Stimulated activated CD4-positive, alpha-beta T cell treated with anti-CD3 and anti-CD28 coated beads, Interleukin-15, amount 100 ng/mL, for 1 hour (primary cell): ENCODE measurements around the gene PRSS21.

Experiments
- DNase-seq, 2 donors: peaks; one replicate each; pipeline ENCODE4 v3.0.0-alpha.2; 2020; ENCODE audit warnings: low read depth in 1 of 2, low spot score in 1 of 2

Gene PRSS21, protein sequence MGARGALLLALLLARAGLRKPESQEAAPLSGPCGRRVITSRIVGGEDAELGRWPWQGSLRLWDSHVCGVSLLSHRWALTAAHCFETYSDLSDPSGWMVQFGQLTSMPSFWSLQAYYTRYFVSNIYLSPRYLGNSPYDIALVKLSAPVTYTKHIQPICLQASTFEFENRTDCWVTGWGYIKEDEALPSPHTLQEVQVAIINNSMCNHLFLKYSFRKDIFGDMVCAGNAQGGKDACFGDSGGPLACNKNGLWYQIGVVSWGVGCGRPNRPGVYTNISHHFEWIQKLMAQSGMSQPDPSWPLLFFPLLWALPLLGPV

GRCh38 chr16:2816751-2817339, at the start of gene PRSS21:
Gene PRSS21 (plus strand): TSS chr16:2817237. CDS start chr16:2817269, 32 bp downstream.
- DNase-seq = peak in 1 of 2 donors; percentile 28

DNA sequence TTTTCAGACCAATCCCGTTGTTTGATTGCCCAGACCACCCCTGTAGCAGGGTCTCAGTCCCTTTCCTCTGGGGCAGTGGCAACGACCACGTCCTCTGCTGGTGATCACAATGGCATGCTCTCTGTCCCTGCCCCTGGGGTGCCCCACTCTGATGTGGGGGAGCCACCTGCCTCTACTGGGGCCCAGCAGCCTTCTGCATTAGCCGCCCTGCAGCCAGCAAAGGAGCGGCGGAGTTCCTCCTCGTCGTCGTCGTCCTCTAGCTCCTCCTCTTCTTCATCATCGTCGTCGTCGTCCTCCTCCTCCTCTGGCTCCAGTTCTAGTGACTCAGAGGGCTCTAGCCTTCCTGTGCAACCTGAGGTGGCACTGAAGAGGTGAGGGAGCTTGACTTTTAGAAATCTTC, 49.1 kb upstream of the PRSS21 start:
- DNase-seq = no peak

- no peak for DNase-seq
These were observed 48.5 kb upstream of the PRSS21 start for GRCh38 chr16:2768403-2769089.

GRCh38 chr16:2769100-2769529, 47.9 kb upstream of the PRSS21 start:
- no peak for DNase-seq

DNA sequence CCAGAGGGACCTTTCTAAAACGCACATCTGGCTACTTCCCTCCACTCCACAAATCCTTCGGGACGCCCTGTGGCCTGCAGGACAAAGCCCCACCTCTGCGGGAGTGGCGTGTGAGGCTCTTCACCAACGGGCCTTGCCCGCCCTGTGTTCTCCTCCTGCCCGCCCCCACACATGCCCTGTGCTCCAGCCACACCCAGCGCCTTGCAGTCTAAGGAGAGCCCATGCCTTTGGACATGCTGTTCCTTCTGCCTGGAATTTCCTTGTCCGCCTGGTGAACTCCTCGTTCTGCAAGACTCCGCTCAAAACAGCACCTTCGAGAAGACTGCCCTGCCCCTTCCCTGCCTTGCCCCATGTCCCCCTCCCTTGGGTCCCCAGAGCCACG, 47.4 kb upstream of the PRSS21 start:
- DNase-seq = no peak

GRCh38 chr16:2770057-2770951, 46.7 kb upstream of the PRSS21 start:
- DNase-seq = no peak

DNA sequence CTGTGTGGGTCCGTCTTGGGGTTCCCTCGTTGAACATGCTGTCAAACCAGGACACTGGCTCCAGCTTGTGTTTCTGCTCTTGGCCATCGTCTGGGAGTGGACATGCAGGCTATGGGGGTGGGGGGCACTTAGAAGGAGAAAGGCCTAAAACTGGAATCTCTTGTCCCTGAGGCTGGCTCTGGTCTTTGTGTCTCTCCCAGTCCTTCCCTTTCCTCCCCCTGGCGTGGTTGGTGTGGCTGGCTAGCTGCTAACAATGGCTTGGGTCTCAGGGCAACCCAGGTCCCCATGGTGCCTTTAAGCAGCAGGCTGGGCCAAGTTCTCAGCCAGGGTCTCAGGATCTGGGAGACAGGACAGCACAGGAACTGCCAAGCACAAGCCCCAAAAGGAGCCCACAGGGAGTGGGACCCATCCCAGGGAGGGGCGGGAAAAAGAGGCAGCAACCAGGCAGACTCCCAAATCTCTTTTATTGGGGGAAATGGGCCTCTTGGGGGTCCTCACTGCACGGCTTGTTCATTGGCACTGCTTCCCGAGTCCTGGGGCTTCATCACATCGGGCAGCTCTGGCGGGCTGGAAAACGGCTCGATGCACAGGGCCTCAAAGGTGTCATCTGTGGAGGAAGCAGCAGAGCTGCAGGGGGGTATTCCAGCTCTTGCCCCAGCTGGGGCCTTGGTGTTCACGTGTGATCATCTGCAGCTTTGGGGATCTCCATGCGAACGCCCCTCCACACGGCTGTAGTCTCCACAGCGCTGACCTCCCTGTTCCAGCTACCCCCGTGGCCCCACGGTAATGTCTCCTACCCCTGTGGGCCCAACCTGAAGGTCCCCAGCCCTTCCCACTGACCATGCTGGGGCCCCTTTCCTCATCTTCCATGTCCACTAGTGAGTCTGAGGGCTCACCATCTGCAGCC, 45.3 kb upstream of the PRSS21 start:
- DNase-seq = no peak

GRCh38 chr16:2773188-2773968, 43.7 kb upstream of the PRSS21 start:
- DNase-seq = no peak

DNA sequence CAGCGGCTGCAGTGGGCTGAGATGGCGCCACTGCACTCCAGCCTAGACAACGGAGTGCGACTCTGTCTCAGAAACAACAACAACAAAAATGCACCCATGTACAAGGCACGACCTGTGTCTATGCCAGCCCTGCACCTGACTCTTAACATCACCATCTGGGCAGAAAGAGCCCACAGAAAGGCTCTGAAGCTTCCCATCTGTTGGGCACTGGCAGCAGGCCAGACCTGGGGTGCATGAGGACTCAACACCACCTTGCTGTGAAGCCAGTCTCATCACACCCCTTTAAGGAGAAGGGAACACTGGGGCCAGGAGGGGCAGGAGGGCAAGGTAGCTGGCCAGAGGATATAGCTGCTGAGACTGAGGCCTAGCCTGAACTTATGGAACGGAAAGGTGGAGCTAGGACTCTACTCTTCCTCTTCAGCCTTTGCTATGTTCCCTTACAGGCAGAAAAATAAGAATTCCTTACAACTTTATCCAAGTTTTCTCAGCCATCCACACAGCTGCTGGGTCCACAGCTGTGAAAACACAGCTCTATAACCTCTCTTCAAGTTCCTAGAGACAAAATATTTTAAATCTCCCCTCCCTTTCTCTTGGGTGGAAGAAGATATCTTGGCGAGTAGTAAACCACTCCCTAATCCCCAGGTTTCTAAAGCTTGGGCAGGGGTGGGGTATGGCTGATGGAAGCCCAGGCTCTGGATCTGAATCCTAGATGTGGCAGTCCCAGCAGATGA, 42.7 kb upstream of the PRSS21 start:
- DNase-seq = no peak

DNA sequence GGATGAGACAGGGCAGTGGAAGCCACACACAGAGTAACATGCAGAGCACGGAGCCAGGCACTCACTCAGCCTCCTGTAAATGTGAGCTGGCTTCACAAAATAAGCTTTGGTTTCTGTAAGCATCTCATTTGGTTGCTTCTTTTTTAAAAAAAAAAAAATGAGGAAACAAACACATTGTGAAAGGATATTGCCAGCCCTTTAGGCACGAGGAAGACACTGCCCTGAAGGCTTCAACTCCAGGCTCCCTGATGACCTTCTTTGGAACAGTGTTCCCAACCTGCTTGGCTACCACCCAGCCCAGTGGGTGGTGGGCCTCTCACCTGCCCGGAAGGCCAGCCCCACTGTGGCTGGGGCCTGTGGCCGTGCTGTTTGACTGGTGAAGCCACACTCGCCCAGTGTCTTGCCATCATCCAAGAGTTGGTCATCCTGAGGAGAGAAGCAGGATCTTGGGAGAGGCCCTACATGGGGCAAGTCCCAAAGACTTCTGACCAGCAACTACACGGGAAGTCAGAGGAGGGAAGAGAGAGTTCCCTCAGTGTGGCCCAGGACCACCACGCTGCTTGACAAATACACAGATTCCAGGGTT, 41.8 kb upstream of the PRSS21 start:
- no peak for DNase-seq

- no peak for DNase-seq
These were observed 41.1 kb upstream of the PRSS21 start for GRCh38 chr16:2775765-2776499.

DNA sequence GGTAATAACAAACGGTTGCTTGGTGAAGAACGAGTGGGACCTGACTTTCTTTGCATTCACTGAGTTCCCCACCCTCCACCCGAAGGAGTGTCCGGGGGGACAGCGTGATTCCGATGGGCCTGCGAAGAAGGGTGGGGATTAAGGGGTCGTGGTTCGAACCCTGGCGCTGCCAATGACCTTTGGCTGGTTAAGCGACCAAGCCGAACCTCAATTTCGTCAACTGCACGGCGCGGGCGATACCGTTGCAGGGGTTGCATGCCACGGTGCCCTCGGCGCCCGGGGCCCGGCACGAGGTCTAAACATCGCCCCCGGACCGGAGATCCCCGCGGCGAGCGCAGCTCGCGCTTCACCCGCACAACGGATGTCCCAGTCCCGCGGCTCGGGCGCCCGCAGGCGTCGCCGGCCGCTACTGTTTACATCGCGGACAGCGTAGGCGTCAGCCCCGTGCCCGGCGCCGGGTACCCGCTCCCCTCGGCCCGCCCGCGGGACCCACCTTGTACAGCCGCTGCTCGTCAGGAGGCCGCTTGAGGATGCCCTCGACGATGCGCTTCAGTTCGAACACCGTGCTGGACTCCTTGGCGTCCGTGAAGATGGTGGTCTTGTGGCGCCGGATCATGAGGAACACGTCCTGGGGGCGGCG, 40.4 kb upstream of the PRSS21 start:
- DNase-seq = peak in 1 of 2 donors; percentile 24

DNA sequence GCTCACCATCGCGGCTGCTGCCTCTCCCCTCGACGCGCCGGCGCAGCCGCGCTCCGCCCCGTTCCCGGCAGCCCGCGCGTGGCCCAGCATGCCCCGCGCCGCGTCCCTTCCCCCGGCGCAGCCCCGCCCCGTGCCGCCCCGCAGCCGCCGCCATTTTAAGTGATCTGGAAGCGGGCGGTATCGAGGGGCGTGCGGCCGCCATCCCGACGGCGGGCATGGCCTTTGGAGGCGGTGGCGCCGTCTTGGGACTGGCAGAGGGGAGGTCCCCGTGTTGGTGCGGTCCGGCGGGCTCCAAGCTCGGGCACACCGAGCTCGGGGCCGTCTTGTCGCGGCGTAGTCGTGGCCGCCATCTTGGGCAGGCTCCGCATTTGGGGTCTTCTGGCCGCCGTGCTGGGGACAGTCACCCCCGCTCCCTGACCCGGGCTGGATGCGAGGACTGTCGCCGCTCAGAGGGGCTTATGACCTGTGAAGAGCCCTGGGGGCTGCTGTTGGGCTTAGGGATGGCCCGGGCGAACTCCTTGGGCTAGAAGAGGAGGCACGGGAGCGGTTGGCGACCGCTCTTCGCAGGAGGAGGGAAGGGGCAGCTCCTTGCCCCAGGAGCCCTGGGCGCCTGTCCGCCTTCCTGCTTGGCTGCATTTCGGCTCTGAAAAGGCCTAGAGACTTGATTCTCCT, 39.7 kb upstream of the PRSS21 start, which contains the start of gene ELOB:
TSS of gene ELOB (minus strand) at position 50 of the 672 bp plus-strand sequence. CDS start at position 9, 41 bp downstream.
- DNase-seq = peak; percentile 81 to 88

- DNase-seq = peak in 1 of 2 donors; percentile 22
These were observed 39.0 kb upstream of the PRSS21 start for GRCh38 chr16:2777903-2778629.

- no peak for DNase-seq
These were observed 38.4 kb upstream of the PRSS21 start for GRCh38 chr16:2778630-2778958.
